Liver (tissue), 9 donors: ENCODE data around the gene KIAA1755. TPM values are rescaled to one million over a fixed set of nuclear protein-coding genes. Genes with fewer than 3 reads are reported as not detected.

Experiments used
- DNase-seq: peaks from one replicate; pipeline ENCODE4 v3.0.0-alpha.2; 2017; ENCODE audit warnings: low spot score
- H3K27ac ChIP-seq, 2 donors: one replicate each; pipeline ENCODE4 v1.7.0; 2013; ENCODE audit warnings: inconsistent platforms in 2 of 2, low read length in 2 of 2, control low read depth in 1 of 2, low read depth in 1 of 2, mild to moderate bottlenecking in 1 of 2
- H3K27me3 ChIP-seq, 4 donors: one replicate each; pipeline versions ENCODE4 v1.6.1 to v1.7.0; 2013; ENCODE audit warnings: low read length in 3 of 4, inconsistent platforms in 1 of 4, mild to moderate bottlenecking in 1 of 4, moderate library complexity in 1 of 4; ENCODE audit not compliant: control insufficient read depth in 4 of 4, insufficient read depth in 4 of 4
- H3K36me3 ChIP-seq, 4 donors: one replicate each; pipeline versions ENCODE4 v1.6.1 to v1.7.0; 2013; ENCODE audit warnings: low read length in 3 of 4, mild to moderate bottlenecking in 3 of 4, low read depth in 1 of 4, moderate library complexity in 1 of 4; ENCODE audit not compliant: control insufficient read depth in 4 of 4, insufficient read depth in 3 of 4
- H3K4me1 ChIP-seq, 4 donors: one replicate each; pipeline versions ENCODE4 v1.6.1 to v1.7.0; 2013; ENCODE audit warnings: low read length in 3 of 4, mild to moderate bottlenecking in 3 of 4, moderate library complexity in 1 of 4; ENCODE audit not compliant: control insufficient read depth in 4 of 4, insufficient read depth in 4 of 4
- H3K4me3 ChIP-seq, 3 donors: one replicate each; pipeline versions ENCODE4 v1.6.1 to v1.7.0; 2013; ENCODE audit warnings: low read length in 3 of 3, control low read depth in 1 of 3, low read depth in 1 of 3, mild to moderate bottlenecking in 1 of 3
- H3K9ac ChIP-seq, 2 donors: one replicate each; pipeline ENCODE4 v1.7.0; 2013; ENCODE audit warnings: low read length in 2 of 2, mild to moderate bottlenecking in 2 of 2, moderate library complexity in 2 of 2, control low read depth in 1 of 2, low read depth in 1 of 2
- H3K9me3 ChIP-seq, 4 donors: one replicate each; pipeline versions ENCODE4 v1.6.1 to v1.7.0; 2013; ENCODE audit warnings: low read length in 3 of 4; ENCODE audit not compliant: control insufficient read depth in 4 of 4
- ATF3 ChIP-seq: IDR thresholded peaks from 2 replicates; pipeline ENCODE4 v1.6.1; 2016; ENCODE audit warnings: antibody characterized with exemption
- EGR1 ChIP-seq, 2 donors: IDR thresholded peaks; 2 replicates each; pipeline ENCODE4 v1.6.1; 2016 to 2018; ENCODE audit warnings: antibody characterized with exemption in 2 of 2, low read depth in 2 of 2
- FOXA1 ChIP-seq: IDR thresholded peaks from 2 replicates; pipeline ENCODE4 v1.6.1; 2016; ENCODE audit warnings: antibody characterized with exemption
- FOXA2 ChIP-seq: IDR thresholded peaks from 2 replicates; pipeline ENCODE4 v1.6.1; 2016; ENCODE audit warnings: antibody characterized with exemption
- GABPA ChIP-seq, 2 donors: IDR thresholded peaks in 1 of 2; conservative IDR thresholded peaks in 1 of 2; 2 replicates each; pipeline ENCODE4 v1.6.1; 2016; ENCODE audit warnings: antibody characterized with exemption in 2 of 2, mild to moderate bottlenecking in 1 of 2, moderate library complexity in 1 of 2
- HNF4A ChIP-seq, 2 donors: conservative IDR thresholded peaks; 2 replicates each; pipeline ENCODE4 v1.6.1; 2016; ENCODE audit warnings: antibody characterized with exemption in 2 of 2, mild to moderate bottlenecking in 2 of 2
- JUND ChIP-seq, 2 donors: IDR thresholded peaks; 2 replicates each; pipeline ENCODE4 v1.6.1; 2016; ENCODE audit warnings: antibody characterized with exemption in 2 of 2
- NR2F2 ChIP-seq: IDR thresholded peaks from 2 replicates; pipeline ENCODE4 v1.6.1; 2016; ENCODE audit warnings: antibody characterized with exemption
- RXRA ChIP-seq, 2 donors: IDR thresholded peaks; 2 replicates each; pipeline ENCODE4 v1.6.1; 2017 to 2018; ENCODE audit warnings: antibody characterized with exemption in 2 of 2, mild to moderate bottlenecking in 1 of 2
- SP1 ChIP-seq: IDR thresholded peaks from 2 replicates; pipeline ENCODE4 v1.6.1; 2018; ENCODE audit warnings: antibody characterized with exemption, mild to moderate bottlenecking
- TAF1 ChIP-seq: conservative IDR thresholded peaks from 2 replicates; pipeline ENCODE4 v1.6.1; 2016; ENCODE audit warnings: antibody characterized with exemption, mild to moderate bottlenecking
- YY1 ChIP-seq: IDR thresholded peaks from 2 replicates; pipeline ENCODE4 v1.6.1; 2016; ENCODE audit warnings: antibody characterized with exemption, mild to moderate bottlenecking
- ZBTB33 ChIP-seq: IDR thresholded peaks from 2 replicates; pipeline ENCODE4 v1.6.1; 2016; ENCODE audit warnings: antibody characterized with exemption
- WGBS: extraction: QIAGEN DNeasy Blood & Tissue Kit; methylation state at CpG from one replicate; pipeline ENCODE4 v1.1.7; 2013; 5-methylcytosine and 5-hydroxymethylcytosine counted together
- polyA plus RNA-seq, 2 donors: library from polyadenylated mRNA; stranded (reverse) in 1 of 2; unstranded in 1 of 2; fragments of 200-250 nt in 1 of 2; fragments of >200 nt in 1 of 2; fragmentation: Nextera tagmentation in 1 of 2; extraction: Ambion mirVana in 1 of 2; gene quantifications; one replicate each; pipeline versions ENCODE4 v1.2.1 to v1.2.3, GENCODE V29; 2013 to 2015
- total RNA-seq, 2 donors: library from RNA; depleted of rRNA; stranded (reverse); fragments of >200 nt; gene quantifications; one replicate each; pipeline ENCODE4 v1.2.3, GENCODE V29; 2014
- TF ChIP-seq, protein P1 (sequence below): IDR thresholded peaks from 2 replicates; pipeline ENCODE4 v1.6.1; 2016; ENCODE audit warnings: antibody characterized with exemption
- TF ChIP-seq, protein P2 (sequence below): IDR thresholded peaks from 2 replicates; pipeline ENCODE4 v1.6.1; 2016; ENCODE audit warnings: antibody characterized with exemption, mild to moderate bottlenecking
- TF ChIP-seq, protein P3 (sequence below): fragments of 150-350 bp; IDR thresholded peaks from 2 replicates; pipeline ENCODE4 v1.5.1; 2017; ENCODE audit warnings: improper control_type of control experiment, low read depth, low read length; ENCODE audit not compliant: missing input control
- donor health status: healthy.
- donor health status: healthy.
- donor health status: healthy.
- donor health status: healthy.
- donor health status: healthy.

The KIAA1755 gene
- total and polyA plus RNA-seq, 4 donors, result 0.09 to 1.4 (median 0.81) TPM

DNA sequence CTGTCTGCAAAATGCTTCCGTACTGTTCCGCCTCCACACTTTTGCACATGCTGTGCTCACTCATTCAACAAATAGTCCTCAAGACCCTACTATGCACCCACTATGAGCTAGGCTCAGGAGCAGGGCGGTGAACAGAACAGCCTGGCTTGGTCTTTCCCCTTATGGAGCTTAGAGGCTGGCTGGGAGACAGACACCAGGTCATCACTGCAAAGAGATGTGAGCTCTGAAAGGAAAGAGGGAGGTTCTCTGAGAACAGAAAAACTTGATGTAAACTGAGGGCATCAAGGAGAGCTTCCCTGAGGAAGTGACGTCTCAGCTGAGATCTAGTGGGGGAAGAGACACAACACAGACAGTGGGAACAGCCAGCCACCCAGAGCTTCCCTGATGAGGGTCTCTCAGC, 64.5 kb downstream of the KIAA1755 start:
- H3K36me3 ChIP-seq, result no peaks in the 10 kb centered on the region
- WGBS, result 93% methylated on average over 4 of the region's 4 CpGs
- no peak overlapping the region for H3K27ac ChIP-seq
- no peak overlapping the region for H3K4me3 ChIP-seq
- H3K9me3 ChIP-seq, result no peaks in the 10 kb centered on the region
- no peaks in the 10 kb centered on the region for H3K27me3 ChIP-seq
- TF ChIP-seq, protein P1, sequence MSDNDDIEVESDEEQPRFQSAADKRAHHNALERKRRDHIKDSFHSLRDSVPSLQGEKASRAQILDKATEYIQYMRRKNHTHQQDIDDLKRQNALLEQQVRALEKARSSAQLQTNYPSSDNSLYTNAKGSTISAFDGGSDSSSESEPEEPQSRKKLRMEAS, result no peak
- TF ChIP-seq FOXA1, result no peak
- no peak for TF ChIP-seq RXRA (IDR thresholded peaks at IDR 0.05)
- TF ChIP-seq, protein P2, sequence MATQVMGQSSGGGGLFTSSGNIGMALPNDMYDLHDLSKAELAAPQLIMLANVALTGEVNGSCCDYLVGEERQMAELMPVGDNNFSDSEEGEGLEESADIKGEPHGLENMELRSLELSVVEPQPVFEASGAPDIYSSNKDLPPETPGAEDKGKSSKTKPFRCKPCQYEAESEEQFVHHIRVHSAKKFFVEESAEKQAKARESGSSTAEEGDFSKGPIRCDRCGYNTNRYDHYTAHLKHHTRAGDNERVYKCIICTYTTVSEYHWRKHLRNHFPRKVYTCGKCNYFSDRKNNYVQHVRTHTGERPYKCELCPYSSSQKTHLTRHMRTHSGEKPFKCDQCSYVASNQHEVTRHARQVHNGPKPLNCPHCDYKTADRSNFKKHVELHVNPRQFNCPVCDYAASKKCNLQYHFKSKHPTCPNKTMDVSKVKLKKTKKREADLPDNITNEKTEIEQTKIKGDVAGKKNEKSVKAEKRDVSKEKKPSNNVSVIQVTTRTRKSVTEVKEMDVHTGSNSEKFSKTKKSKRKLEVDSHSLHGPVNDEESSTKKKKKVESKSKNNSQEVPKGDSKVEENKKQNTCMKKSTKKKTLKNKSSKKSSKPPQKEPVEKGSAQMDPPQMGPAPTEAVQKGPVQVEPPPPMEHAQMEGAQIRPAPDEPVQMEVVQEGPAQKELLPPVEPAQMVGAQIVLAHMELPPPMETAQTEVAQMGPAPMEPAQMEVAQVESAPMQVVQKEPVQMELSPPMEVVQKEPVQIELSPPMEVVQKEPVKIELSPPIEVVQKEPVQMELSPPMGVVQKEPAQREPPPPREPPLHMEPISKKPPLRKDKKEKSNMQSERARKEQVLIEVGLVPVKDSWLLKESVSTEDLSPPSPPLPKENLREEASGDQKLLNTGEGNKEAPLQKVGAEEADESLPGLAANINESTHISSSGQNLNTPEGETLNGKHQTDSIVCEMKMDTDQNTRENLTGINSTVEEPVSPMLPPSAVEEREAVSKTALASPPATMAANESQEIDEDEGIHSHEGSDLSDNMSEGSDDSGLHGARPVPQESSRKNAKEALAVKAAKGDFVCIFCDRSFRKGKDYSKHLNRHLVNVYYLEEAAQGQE, result no peak
- no peak for TF ChIP-seq ATF3
- TF ChIP-seq, protein P3, sequence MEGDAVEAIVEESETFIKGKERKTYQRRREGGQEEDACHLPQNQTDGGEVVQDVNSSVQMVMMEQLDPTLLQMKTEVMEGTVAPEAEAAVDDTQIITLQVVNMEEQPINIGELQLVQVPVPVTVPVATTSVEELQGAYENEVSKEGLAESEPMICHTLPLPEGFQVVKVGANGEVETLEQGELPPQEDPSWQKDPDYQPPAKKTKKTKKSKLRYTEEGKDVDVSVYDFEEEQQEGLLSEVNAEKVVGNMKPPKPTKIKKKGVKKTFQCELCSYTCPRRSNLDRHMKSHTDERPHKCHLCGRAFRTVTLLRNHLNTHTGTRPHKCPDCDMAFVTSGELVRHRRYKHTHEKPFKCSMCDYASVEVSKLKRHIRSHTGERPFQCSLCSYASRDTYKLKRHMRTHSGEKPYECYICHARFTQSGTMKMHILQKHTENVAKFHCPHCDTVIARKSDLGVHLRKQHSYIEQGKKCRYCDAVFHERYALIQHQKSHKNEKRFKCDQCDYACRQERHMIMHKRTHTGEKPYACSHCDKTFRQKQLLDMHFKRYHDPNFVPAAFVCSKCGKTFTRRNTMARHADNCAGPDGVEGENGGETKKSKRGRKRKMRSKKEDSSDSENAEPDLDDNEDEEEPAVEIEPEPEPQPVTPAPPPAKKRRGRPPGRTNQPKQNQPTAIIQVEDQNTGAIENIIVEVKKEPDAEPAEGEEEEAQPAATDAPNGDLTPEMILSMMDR, result no peak
- no peak for TF ChIP-seq JUND (IDR thresholded peaks at IDR 0.05)
- TF ChIP-seq GABPA (IDR thresholded peaks at IDR 0.05 in 1 of 2, conservative IDR thresholded peaks at IDR 0.05 in 1 of 2), result no peak
- TF ChIP-seq SP1, result no peak
- TF ChIP-seq ZBTB33, result no peak
- TF ChIP-seq TAF1, result no peak
- no peak for TF ChIP-seq YY1
- H3K4me1 ChIP-seq, result peaks cover 3 to 12% (median 9%) of the 10 kb centered on the region in 4 donors
- H3K9ac ChIP-seq, result no peak overlapping the region
- DNase-seq, result no peak

GRCh38 chr20:38195521-38195920, 65.0 kb downstream of the KIAA1755 start:
- Histone ChIP-seq H3K27ac (no peak overlapping the region), H3K27me3 (no peaks in the 10 kb centered on the region), H3K36me3 (no peaks in the 10 kb centered on the region), H3K9ac (no peak overlapping the region), H3K4me3 (no peak overlapping the region), H3K4me1 (peaks cover 3 to 12% (median 9%) of the 10 kb centered on the region in 4 donors), H3K9me3 (no peaks in the 10 kb centered on the region)
- no peak for DNase-seq
- WGBS, result 46% methylated on average over 7 of the region's 7 CpGs
- TF ChIP-seq FOXA2 (no peak), HNF4A (conservative IDR thresholded peaks at IDR 0.05) (peak in 1 of 2 donors; percentile 30), TAF1 (no peak), NR2F2 (peak; percentile 26), SP1 (no peak), YY1 (no peak), GABPA (IDR thresholded peaks at IDR 0.05 in 1 of 2, conservative IDR thresholded peaks at IDR 0.05 in 1 of 2) (no peak), ATF3 (no peak), EGR1 (IDR thresholded peaks at IDR 0.05; ENCODE audit: low read depth in 2 of 2) (no peak), JUND (IDR thresholded peaks at IDR 0.05) (no peak), RXRA (IDR thresholded peaks at IDR 0.05) (peak; percentile 45 to 64)
- TF ChIP-seq, protein P1, result peak; percentile 5
- TF ChIP-seq, protein P2, result no peak
- TF ChIP-seq, protein P3, result no peak
